CD4-positive, alpha-beta T cell treated with Interleukin-21 for 1 hour (primary cell): ENCODE measurements around the gene RBM44.
"Not testable (repeated sequence)": the region's sequence is repeated elsewhere in the genome, so short reads cannot be mapped to it uniquely, and the experiment has no call there.

Experiments used
- DNase-seq: peaks from one replicate; pipeline ENCODE4 v3.0.0-alpha.2; 2020

Gene RBM44

DNA sequence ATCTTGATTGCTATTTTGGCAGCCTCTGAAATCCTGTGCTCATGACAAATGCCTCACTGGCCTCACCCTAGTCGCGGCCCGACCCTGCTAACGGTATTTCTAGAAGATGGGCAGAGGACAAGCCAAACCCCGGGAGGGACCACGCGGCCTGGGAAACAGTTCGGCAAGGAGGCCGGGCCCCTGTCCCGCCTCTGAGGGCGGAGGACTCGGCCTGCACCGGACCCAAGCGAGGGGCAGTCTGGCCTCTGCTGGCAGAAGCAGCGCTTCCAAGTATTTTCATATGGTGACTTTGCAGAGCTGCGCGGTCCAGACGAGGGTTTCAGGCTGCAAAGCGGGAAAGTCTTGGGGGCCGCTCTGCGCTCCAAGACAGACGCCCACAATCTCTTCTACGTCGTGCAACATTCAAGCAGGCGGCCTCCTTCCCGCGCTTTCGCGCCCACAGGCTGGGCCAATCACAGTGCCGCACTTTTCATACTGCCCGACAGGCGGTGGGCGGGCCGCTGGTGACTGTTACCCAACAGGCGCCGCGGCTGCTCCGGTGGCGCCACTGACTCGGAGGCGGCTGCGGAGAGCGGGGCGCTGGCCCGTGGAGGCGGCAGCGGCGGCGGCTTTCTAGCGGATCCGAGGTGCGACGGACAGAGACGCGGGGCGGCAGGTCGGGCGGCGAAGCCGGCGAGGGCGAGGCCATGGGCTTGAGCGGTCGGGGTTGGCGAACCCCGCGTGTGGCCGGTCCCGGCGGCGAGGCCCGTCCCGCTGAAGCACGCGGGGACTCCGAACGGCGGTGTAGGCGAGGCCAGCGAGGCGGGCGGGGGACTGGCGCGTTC lies at the start of gene RBM44:
Gene RBM44, plus strand, starts transcription at position 544 of the 824 bp plus-strand sequence. CDS start 14,831 bp downstream, outside the sequence.
- no peak for DNase-seq

- DNase-seq: no peak
These were observed 49.6 kb upstream of the RBM44 start for GRCh38 chr2:237749002-237749401.

DNA sequence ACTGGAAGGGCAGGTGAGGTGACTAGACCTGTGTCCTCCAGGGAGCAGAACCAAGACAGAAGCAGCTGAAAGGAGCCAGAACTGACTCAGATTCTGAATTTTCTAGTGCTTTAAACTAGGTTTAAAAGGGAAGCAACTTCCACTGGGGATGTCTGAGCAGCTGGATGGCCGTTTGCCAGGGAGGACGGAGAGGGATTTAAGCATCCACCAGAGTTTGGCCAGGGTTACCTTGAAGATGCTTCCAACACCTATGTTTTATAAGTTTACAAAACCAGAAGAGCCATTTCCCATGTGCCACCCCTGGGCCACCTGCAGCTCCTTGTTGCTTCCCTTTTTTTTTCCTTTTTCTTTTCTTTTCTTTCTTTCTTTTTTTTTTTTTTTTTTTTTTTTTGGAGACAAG lies 48.6 kb upstream of the RBM44 start:
- no peak for DNase-seq

DNA sequence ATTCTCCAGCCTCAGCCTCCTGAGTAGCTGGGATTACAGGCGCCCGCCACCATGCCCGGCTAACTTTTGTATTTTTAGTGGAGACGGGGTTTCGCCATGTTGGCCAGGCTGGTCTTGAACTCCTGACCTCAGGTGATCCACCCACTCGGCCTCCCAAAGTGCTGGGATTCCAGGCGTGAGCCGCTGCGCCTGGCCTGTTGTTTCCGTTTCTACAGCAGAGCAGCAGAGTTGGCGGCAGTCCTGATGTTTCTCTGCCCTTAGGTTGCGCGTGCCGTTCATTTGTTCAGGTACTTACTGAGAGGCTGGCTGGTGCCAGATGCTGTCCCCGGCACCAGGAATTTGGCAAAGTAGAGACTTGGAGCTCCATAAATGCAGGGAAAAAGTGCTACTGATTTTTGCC lies 48.1 kb upstream of the RBM44 start:
- DNase-seq: not testable (repeated sequence)

- DNase-seq: peak; percentile 28
These were observed 45.8 kb upstream of the RBM44 start for GRCh38 chr2:237752761-237753165.

GRCh38 chr2:237754182-237754581 lies 44.4 kb upstream of the RBM44 start:
- DNase-seq: no peak

GRCh38 chr2:237754626-237755248 lies 43.8 kb upstream of the RBM44 start:
- no peak for DNase-seq

- DNase-seq: no peak
These were observed 41.0 kb upstream of the RBM44 start for GRCh38 chr2:237757616-237758015.

DNA sequence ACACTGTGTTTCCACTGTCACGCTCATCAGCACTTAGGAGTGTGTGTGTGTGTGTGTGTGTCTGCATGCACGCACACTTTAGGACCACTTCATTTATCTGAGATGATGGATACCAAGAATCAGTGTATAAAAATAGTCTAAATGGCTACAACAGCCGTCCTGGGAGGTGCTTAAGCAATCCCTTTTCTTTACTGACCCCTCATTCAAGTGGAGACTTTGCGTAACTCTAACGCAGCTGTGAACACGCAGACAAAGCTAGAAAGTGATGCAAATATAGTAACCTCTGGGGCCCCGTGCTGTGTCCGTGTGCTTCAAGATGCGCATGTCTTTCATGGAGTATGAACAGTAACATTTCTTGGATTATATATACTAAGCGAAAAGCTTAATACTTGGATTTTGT lies 40.4 kb upstream of the RBM44 start:
- no peak for DNase-seq

- no peak for DNase-seq
These were observed 39.4 kb upstream of the RBM44 start for GRCh38 chr2:237759176-237759575.

- no peak for DNase-seq
These were observed 37.8 kb upstream of the RBM44 start for GRCh38 chr2:237760506-237761502.

GRCh38 chr2:237762291-237763182 lies 36.0 kb upstream of the RBM44 start:
- DNase-seq: not testable (repeated sequence)

GRCh38 chr2:237763812-237764211 lies 34.8 kb upstream of the RBM44 start:
- no peak for DNase-seq

DNA sequence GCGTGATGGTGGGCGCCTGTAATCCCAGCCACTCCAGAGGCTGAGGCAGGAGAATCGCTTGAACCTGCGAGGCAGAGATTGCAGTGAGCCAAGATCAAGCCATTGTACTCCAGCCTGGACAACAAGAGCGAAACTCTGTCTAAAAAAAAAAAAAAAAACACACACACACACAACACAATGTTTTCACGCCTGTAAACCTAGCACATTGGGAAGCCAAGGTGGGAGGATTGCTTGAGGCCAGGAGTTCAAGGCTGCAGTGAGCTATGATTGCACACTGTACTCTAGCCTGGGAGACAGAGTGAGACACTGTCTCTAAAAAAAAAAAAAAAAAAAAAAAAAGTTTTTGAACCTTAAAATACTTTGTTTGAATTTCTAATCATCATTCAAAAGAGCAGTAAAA lies 33.5 kb upstream of the RBM44 start:
- not testable (repeated sequence) for DNase-seq

GRCh38 chr2:237765875-237766274 lies 32.7 kb upstream of the RBM44 start:
- DNase-seq: no peak

GRCh38 chr2:237766340-237766739 lies 32.2 kb upstream of the RBM44 start:
- DNase-seq: no peak

DNA sequence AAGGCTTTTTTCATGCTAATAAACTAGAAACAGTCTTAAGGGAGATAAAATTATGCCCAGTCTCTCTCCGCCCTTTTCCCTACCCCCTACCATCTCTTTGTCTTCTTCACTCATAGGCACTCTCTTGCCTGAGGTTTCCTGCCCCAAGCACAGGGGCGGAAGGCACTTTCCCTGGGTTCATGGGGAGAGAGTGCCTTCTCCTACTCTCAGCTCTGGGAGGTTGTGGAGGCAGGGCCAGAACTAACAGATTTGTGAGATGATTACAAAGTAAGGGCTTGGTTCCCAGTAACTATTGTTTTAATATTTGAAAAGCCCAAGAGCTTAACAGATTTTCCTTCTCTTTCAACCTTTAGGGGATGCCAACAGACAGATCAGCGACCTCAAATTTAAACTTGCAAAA lies 26.1 kb upstream of the RBM44 start:
- DNase-seq: no peak

DNA sequence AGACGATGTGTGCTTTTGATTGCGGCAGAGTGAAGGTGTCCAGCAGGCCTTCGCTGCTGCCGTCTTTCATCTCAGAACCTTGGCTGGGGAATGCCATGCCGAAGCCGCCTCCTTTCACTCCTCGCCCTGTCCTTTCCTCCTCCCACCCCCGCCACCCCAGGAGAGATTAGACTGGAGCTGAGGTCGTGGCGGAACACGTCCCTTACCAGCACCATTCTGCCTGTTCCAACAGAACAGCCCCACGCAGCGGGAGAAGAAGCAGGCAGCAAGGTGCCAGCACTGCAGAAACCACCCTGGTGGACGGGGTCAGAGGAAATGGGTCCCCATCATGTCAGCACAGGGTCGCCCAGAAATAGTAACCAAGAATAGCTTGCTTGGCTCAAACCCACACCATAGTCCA lies 24.8 kb upstream of the RBM44 start:
- no peak for DNase-seq

DNA sequence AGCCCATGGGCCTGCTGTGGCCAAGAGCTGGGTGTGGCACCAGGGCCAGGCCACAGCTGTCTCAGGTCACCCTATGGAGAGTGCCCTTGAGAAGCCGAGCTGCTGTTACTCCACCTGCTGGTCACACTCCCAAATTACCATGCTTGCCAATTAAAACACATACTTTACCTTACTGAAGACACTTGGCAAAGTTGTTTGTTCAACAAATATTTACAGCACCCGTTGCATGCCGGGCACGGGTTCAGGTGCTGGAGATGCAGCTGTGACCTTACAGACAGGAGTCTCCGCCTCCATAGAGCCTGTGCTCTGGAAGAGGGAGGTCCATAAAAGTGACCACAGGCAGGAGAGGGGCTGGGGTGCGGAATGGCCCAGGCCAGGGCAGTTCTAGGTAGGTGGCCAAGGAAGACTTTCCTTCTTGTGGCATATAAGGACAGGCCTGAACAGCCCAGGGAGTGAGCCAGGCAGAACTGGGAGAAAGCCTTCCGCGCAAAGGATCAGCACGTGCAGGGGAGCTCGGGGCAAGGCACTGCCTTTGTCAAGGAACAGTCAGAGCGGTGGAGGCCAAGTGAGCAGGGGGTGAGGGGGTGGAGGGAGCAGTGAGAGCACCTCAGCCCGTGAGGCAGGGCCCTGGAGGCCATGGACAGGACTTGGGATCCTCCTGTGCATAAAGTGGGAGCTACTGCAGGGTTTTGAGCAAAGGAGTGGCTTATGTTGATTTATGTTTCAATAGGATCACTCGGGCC lies 23.6 kb upstream of the RBM44 start:
- peak; percentile 46 for DNase-seq

GRCh38 chr2:237779521-237779920 lies 19.1 kb upstream of the RBM44 start:
- DNase-seq: no peak

DNA sequence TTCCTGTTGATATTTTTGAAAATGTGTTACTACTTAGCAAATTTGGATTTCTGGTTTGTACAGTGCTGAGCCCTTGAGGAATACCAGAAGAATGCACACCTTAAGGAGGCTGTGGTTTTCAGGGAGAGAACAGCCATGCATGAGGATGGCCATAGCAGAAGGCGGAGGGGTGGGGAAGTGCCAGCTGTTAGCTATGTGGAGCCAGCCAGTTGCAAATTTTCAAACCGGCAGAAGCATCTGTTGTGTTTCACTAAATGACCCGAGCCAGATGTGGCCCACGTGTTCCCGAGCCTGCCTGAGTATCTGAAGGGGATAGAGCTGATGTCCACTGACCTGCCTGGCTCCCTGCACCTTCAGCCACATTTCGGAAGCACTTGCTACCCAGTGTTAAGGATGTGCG lies 16.4 kb upstream of the RBM44 start:
- no peak for DNase-seq
